HG03442 (cell line): ENCODE data around the gene ZNF35.
"Not testable (repeated sequence)": the region's sequence is repeated elsewhere in the genome, so short reads cannot be mapped to it uniquely, and the experiment has no call there.

Experiments used
- ATAC-seq: cut with Tn5 transposase; IDR thresholded peaks from one replicate; pipeline ENCODE4 v1.9.1; 2021; ENCODE audit warnings: mild to moderate bottlenecking, moderate library complexity; ENCODE audit not compliant: unreplicated experiment

Gene ZNF35

GRCh38 chr3:44648564-44649229 lies at the start of gene ZNF35:
Gene ZNF35 (plus strand): TSS chr3:44648732. CDS start chr3:44651068, 2,336 bp downstream.
- ATAC-seq = peak; percentile 97

- ATAC-seq = no peak
Observed at GRCh38 chr3:44601749-44602148, 46.8 kb upstream of the ZNF35 start.

GRCh38 chr3:44612678-44613077 lies 35.9 kb upstream of the ZNF35 start:
- ATAC-seq = no peak

GRCh38 chr3:44624749-44625480 lies 23.6 kb upstream of the ZNF35 start, which contains the start of gene ZNF197:
Gene ZNF197 (plus strand): TSS chr3:44625036. CDS start chr3:44629155, 4,119 bp downstream.
- peak; percentile 86 for ATAC-seq

- ATAC-seq = no peak
Observed at GRCh38 chr3:44628716-44629115, 19.8 kb upstream of the ZNF35 start.

GRCh38 chr3:44632193-44632592 lies 16.3 kb upstream of the ZNF35 start:
- ATAC-seq = no peak

- no peak for ATAC-seq
Observed at GRCh38 chr3:44642337-44642736, 6.2 kb upstream of the ZNF35 start.

- ATAC-seq = no peak
Observed at GRCh38 chr3:44643024-44643423, 5.5 kb upstream of the ZNF35 start.

- ATAC-seq = no peak
Observed at GRCh38 chr3:44647771-44648170, 761 bp upstream of the ZNF35 start.

- no peak for ATAC-seq
Observed at GRCh38 chr3:44649709-44650108, 1.2 kb downstream of the ZNF35 start.

- no peak for ATAC-seq
Observed at GRCh38 chr3:44654039-44654438, 5.5 kb downstream of the ZNF35 start.

GRCh38 chr3:44659015-44659414 lies 10.5 kb downstream of the ZNF35 start:
- ATAC-seq = no peak

- no peak for ATAC-seq
Observed at GRCh38 chr3:44659434-44659833, 10.9 kb downstream of the ZNF35 start.

- ATAC-seq = no peak
Observed at GRCh38 chr3:44661189-44661588, 12.7 kb downstream of the ZNF35 start.

GRCh38 chr3:44665173-44665572 lies 16.6 kb downstream of the ZNF35 start:
- ATAC-seq = no peak

- ATAC-seq = no peak
Observed at GRCh38 chr3:44666346-44666745, 17.8 kb downstream of the ZNF35 start.

GRCh38 chr3:44669760-44670159 lies 21.2 kb downstream of the ZNF35 start:
- no peak for ATAC-seq

GRCh38 chr3:44673466-44673865 lies 24.9 kb downstream of the ZNF35 start:
- not testable (repeated sequence) for ATAC-seq

GRCh38 chr3:44674211-44674610 lies 25.7 kb downstream of the ZNF35 start:
- ATAC-seq = no peak

GRCh38 chr3:44678480-44679116 lies 30.1 kb downstream of the ZNF35 start:
- ATAC-seq = no peak

- no peak for ATAC-seq
Observed at GRCh38 chr3:44680921-44681455, 32.5 kb downstream of the ZNF35 start.
